CD4-positive, alpha-beta T cell treated with Interleukin-4 for 4 hours (primary cell): ENCODE results near the gene LHPP.

Experiments used
- DNase-seq: peaks from one replicate; pipeline ENCODE4 v3.0.0-alpha.2; 2020

LHPP gene

GRCh38 chr10:124630551-124630950 is 168.9 kb downstream of the LHPP start:
- no peak for DNase-seq

- peak; percentile 36 for DNase-seq
Measured at GRCh38 chr10:124632064-124632531, 170.5 kb downstream of the LHPP start.

- DNase-seq = no peak
Measured at GRCh38 chr10:124632566-124632965, 170.9 kb downstream of the LHPP start.

- peak; percentile 45 for DNase-seq
Measured at GRCh38 chr10:124636271-124636995, 174.8 kb downstream of the LHPP start.

GRCh38 chr10:124637091-124637700 is 175.6 kb downstream of the LHPP start:
- no peak for DNase-seq

GRCh38 chr10:124637746-124638145 is 176.1 kb downstream of the LHPP start:
- no peak for DNase-seq

GRCh38 chr10:124639206-124639605 is 177.6 kb downstream of the LHPP start:
- DNase-seq = no peak

- DNase-seq = no peak
Measured at GRCh38 chr10:124639646-124640045, 178.0 kb downstream of the LHPP start.

GRCh38 chr10:124640056-124640455 is 178.4 kb downstream of the LHPP start:
- DNase-seq = no peak

- DNase-seq = peak; percentile 44
Measured at GRCh38 chr10:124640538-124641231, 179.1 kb downstream of the LHPP start.

GRCh38 chr10:124641282-124642087 is 179.9 kb downstream of the LHPP start:
- peak; percentile 87 for DNase-seq

- DNase-seq = no peak
Measured at GRCh38 chr10:124642088-124642710, 180.6 kb downstream of the LHPP start.

GRCh38 chr10:124643330-124644009 is 181.8 kb downstream of the LHPP start:
- DNase-seq = no peak

GRCh38 chr10:124644236-124644635 is 182.6 kb downstream of the LHPP start:
- DNase-seq = no peak

- no peak for DNase-seq
Measured at GRCh38 chr10:124644771-124645415, 183.3 kb downstream of the LHPP start.

GRCh38 chr10:124645467-124646095 is 184.0 kb downstream of the LHPP start:
- no peak for DNase-seq

GRCh38 chr10:124646483-124647352 is 185.1 kb downstream of the LHPP start:
- DNase-seq = no peak

GRCh38 chr10:124647421-124648130 is 186.0 kb downstream of the LHPP start:
- DNase-seq = peak; percentile 84

GRCh38 chr10:124648131-124648475 is 186.5 kb downstream of the LHPP start:
- DNase-seq = no peak
